Peyer's patch (tissue), 4 donors: Measurements from ENCODE around the gene KCTD10.

ENCODE experiments used
- POLR2A ChIP-seq, 2 donors: fragments of 450-650 bp; IDR thresholded peaks; one replicate each; pipeline ENCODE4 v1.5.1; 2017; ENCODE audit warnings: antibody characterized with exemption in 2 of 2, mild to moderate bottlenecking in 2 of 2, moderate library complexity in 2 of 2
- TF ChIP-seq, protein P1 (sequence below), 6 experiments: fragments of 450-650 bp in 4 of 6; fragments of 200-600 bp in 2 of 6; sonication (generic) in 1 of 6; IDR thresholded peaks; one replicate each; pipeline ENCODE4 v1.5.1; 2017 to 2019; ENCODE audit warnings: antibody characterized with exemption in 6 of 6, mild to moderate bottlenecking in 3 of 6, moderate library complexity in 1 of 6

DNA sequence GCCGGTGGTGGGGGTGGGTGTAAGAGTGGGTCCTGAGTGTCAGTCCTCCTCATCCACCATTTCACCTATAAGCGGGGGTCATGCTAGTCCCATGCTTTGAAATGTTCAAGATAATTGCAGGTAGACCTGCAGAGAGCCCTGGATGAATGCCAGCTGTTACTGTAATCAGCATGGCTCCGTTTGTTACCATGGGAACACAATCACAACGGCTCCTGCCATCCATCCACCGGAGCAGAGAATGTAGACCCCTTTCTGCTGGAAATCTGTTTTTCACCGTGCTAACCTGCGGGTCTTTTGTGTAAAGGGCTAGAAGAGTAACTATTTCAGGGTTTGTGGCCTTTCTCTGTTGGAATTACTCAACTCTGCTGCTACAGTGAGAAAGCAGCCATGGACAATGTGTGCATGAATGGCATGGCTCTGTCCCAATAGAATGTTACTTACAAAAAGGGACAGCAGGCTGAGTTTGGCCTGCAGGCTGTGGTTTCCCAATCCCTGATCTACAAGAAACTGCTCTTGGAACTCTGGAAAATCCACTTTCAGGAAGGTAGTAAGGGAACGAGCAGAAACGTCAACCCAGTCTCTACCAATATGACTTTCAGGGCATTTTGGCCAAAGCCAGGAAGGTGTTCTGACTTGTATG, 36.1 kb downstream of the KCTD10 start:
- no peak for TF ChIP-seq POLR2A (IDR thresholded peaks at IDR 0.05)
- TF ChIP-seq, protein P1, sequence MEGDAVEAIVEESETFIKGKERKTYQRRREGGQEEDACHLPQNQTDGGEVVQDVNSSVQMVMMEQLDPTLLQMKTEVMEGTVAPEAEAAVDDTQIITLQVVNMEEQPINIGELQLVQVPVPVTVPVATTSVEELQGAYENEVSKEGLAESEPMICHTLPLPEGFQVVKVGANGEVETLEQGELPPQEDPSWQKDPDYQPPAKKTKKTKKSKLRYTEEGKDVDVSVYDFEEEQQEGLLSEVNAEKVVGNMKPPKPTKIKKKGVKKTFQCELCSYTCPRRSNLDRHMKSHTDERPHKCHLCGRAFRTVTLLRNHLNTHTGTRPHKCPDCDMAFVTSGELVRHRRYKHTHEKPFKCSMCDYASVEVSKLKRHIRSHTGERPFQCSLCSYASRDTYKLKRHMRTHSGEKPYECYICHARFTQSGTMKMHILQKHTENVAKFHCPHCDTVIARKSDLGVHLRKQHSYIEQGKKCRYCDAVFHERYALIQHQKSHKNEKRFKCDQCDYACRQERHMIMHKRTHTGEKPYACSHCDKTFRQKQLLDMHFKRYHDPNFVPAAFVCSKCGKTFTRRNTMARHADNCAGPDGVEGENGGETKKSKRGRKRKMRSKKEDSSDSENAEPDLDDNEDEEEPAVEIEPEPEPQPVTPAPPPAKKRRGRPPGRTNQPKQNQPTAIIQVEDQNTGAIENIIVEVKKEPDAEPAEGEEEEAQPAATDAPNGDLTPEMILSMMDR (IDR thresholded peaks at IDR 0.05), result no peak
